Vagina (tissue), 2 donors: Measurements from ENCODE around the gene CORO6. TPM values are rescaled to one million over a fixed set of nuclear protein-coding genes. Genes with fewer than 3 reads are reported as not detected.

ENCODE experiments used
- DNase-seq, 2 donors: peaks; one replicate each; pipeline ENCODE4 v3.0.0-alpha.2; 2017; ENCODE audit errors: extremely low spot score in 2 of 2
- H3K27ac ChIP-seq: fragments of 200-600 bp; sonication (generic); one replicate; pipeline ENCODE4 v1.5.1; 2019
- H3K27me3 ChIP-seq: fragments of 200-600 bp; sonication (generic); one replicate; pipeline ENCODE4 v1.5.1; 2019
- H3K36me3 ChIP-seq, 2 donors: fragments of 200-600 bp; sonication (generic); one replicate each; pipeline ENCODE4 v1.5.1; 2017 to 2019
- H3K4me1 ChIP-seq: fragments of 200-600 bp; sonication (generic); one replicate; pipeline ENCODE4 v1.5.1; 2019
- H3K4me3 ChIP-seq, 2 donors: fragments of 200-600 bp; sonication (generic); 1 replicate in 1 of 2; 2 replicates in 1 of 2; pipeline ENCODE4 v1.5.1; 2016 to 2019
- H3K9me3 ChIP-seq: fragments of 200-600 bp; sonication (generic); one replicate; pipeline ENCODE4 v1.5.1; 2019
- CTCF ChIP-seq, 3 experiments: fragments of 450-650 bp in 2 of 3; fragments of 200-600 bp in 1 of 3; sonication (generic) in 1 of 3; IDR thresholded peaks; one replicate each; pipeline ENCODE4 v1.5.1; 2017 to 2019; ENCODE audit warnings: antibody characterized with exemption in 3 of 3, mild to moderate bottlenecking in 2 of 3, moderate library complexity in 2 of 3
- POLR2A ChIP-seq, 2 donors: fragments of 450-650 bp; IDR thresholded peaks; one replicate each; pipeline ENCODE4 v1.6.1; 2017; ENCODE audit warnings: antibody characterized with exemption in 2 of 2, mild to moderate bottlenecking in 2 of 2, moderate library complexity in 2 of 2
- POLR2AphosphoS5 ChIP-seq, 2 donors: sonication (generic); formaldehyde crosslinking; IDR thresholded peaks; one replicate each; pipeline ENCODE4 v1.9.0; 2017; ENCODE audit warnings: antibody characterized with exemption in 2 of 2, mild to moderate bottlenecking in 2 of 2, low read depth in 1 of 2; ENCODE audit not compliant: insufficient read depth in 1 of 2
- intact Hi-C: fragments of 100-400 bp; cut with DNase I; formaldehyde crosslinking; loops from one replicate; pipeline ENCODE4 v1.15.1; 2023
- small RNA-seq: library from RNA; depleted of rRNA; stranded (forward); fragments of <200 nt; gene quantifications from one replicate; pipeline ENCODE3, GENCODE V24; 2016
- total RNA-seq: library from RNA; depleted of rRNA; stranded (reverse); fragments of >200 nt; gene quantifications from one replicate; pipeline ENCODE4 v1.2.3, GENCODE V29; 2016

CORO6 gene
- total RNA-seq, 1 donor from 2014 or later, result 23.6 TPM

DNA sequence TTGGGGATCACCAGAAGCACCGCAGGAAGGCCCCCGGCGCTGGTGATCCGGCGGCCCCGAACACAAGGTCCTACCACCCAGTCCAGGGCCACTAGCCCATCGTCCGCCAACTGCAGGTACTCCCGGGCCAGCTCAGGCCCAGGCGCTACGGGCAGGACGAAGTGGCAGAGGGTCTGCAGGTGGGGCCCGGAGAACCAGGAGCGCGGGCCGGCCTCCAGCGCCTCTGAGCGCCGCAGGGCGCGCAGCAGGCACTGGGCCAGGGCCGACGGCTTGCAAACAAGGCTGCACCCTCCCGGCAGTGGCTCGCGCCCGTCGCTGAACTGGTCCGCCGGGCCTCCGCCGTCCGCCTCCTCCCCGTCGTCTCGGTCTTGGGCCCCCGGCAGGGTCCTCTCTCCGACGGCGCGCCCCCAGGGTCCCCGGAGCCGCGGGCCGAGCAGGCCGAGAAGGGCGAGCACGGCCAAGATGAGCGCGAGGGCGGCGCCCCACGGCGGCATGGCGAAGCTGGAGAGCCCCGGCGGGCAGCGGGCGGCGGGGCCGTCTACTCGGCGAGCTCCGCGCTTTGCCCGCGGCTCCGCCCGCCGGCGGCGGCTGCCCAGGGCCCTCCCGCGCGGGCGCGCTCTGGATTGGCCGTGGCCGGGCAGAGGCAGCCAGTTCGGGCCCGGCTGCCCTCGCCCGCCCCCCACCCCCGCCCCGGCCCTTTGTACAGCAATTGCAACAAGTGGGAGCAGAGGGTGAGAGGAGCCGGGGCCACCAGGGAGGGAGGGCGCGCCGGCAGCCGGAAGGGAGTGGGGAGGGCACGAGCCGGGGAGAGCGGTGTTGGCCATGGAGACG is 56.0 kb downstream of the CORO6 start, which contains the start of gene ABHD15:
TSS of gene ABHD15 (minus strand) at position 565 of the 831 bp plus-strand sequence. CDS start at position 494, 71 bp downstream.
- Histone ChIP-seq H3K9me3 (no peaks in the 10 kb centered on the region), H3K27ac (peak within 1 kb of the TSS; percentile 91), H3K27me3 (no peaks in the 10 kb centered on the region), H3K4me1 (peaks cover 38% of the 10 kb centered on the region), H3K4me3 (peak within 1 kb of the TSS; percentile 71 to 83), H3K36me3 (peaks cover 0 to 8% of the 10 kb centered on the region in 2 donors)
- TF ChIP-seq CTCF (IDR thresholded peaks at IDR 0.05) (peak in 1 of 3 experiments; percentile 10), POLR2AphosphoS5 (IDR thresholded peaks at IDR 0.05; ENCODE audit: insufficient read depth in 1 of 2, low read depth in 1 of 2) (no peak), POLR2A (IDR thresholded peaks at IDR 0.05) (no peak)
- peak in 1 of 2 donors; percentile 87 for DNase-seq
- intact Hi-C loops, result no loop called here

- TF ChIP-seq CTCF (IDR thresholded peaks at IDR 0.05) (no peak), POLR2AphosphoS5 (IDR thresholded peaks at IDR 0.05; ENCODE audit: insufficient read depth in 1 of 2, low read depth in 1 of 2) (peak in 1 of 2 donors; percentile 31), POLR2A (IDR thresholded peaks at IDR 0.05) (no peak)
- Histone ChIP-seq H3K4me3 (peak overlapping the region; percentile 71 to 83), H3K9me3 (no peaks in the 10 kb centered on the region), H3K27me3 (no peaks in the 10 kb centered on the region), H3K36me3 (peaks cover 0 to 8% of the 10 kb centered on the region in 2 donors), H3K27ac (peak overlapping the region; percentile 91), H3K4me1 (peaks cover 32% of the 10 kb centered on the region)
- intact Hi-C loops, result no loop called here
- DNase-seq, result peak in 1 of 2 donors; percentile 85
These were observed 56.9 kb downstream of the CORO6 start for GRCh38 chr17:29565643-29566472.

Small RNA genes within 50 kb of the gene (small RNA-seq; reads per million reads assigned to genes)
- not detected for gene RNU6-920P

Other genes with a start within 250 kb of the CORO6 start
- gene TAOK1, start 232.5 kb downstream of the CORO6 start, total RNA-seq, result 42.2 TPM
- 13.3 TPM for gene ABHD15, start 55.9 kb downstream of the CORO6 start, total RNA-seq
- 61.1 TPM for gene TP53I13, start 54.2 kb downstream of the CORO6 start, total RNA-seq
- 39.8 TPM for gene GIT1, start 33.3 kb downstream of the CORO6 start, total RNA-seq
- 7.9 TPM for gene ANKRD13B, start 29.8 kb downstream of the CORO6 start, total RNA-seq